ENCODE data around the gene PPP2R1B.
A peak's percentile ranks its signal among the peaks of the same experiment; 100 is the strongest.
"Not testable (repeated sequence)": the region's sequence is repeated elsewhere in the genome, so short reads cannot be mapped to it uniquely, and the experiment has no call there.

PPP2R1B gene

DNA sequence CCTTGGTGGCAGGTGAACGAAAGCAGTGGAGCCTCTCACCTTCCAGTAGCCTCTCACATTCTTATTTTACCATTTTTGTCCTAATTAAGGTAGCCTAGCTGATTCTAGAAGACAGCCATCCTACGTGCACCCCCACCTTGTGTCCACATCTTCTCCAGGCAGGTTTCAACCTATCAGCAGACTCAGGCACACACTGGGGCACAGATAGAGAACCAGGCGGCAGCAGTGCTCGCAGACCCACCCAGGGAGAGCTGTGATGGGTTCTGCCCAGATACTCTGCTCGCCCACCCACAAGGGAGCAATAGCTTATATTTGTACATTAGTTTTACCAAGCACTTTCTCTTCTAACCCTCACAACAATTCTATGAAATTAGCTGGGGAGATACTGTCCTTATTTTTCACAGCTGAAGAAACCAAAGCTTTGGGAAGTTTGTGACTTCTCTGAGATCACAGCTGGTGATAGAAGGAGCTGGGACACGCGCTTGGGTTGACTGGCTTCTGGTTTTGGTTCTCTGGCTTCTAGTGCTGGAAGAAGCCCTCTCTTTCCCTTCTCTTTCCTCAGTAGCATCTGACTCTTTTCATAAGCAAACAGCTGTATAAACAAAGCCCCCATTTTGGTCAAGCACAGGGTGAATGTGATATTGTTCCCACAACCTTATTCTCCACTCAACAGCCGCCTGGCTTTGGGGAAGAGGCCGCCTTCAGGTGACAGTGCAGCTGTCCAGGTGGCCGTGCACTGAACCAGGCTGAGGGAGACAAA lies 36.9 kb downstream of the PPP2R1B start:
- DNase-seq: peak in 1 of 56 donors; percentile 18

DNA sequence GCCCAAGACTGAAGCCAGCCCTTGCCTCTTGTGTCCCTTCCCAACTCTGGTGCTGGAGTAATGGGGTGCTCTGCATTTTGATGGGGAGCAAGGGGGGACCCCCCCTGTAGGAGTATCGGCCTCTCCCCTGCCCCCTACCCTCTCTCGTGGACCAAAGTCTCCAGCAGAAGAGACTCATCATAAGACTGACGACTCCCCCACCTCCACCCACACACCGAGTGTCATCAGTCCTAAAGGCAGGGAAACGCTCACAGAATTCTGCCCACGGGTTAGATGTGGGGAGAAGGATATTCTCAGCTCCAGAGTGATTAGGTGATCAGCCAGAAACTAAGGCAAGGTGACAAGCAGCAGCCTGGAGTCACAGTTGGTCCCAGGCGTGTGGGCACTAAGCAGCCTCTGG lies 38.8 kb downstream of the PPP2R1B start:
- no peak for DNase-seq

DNA sequence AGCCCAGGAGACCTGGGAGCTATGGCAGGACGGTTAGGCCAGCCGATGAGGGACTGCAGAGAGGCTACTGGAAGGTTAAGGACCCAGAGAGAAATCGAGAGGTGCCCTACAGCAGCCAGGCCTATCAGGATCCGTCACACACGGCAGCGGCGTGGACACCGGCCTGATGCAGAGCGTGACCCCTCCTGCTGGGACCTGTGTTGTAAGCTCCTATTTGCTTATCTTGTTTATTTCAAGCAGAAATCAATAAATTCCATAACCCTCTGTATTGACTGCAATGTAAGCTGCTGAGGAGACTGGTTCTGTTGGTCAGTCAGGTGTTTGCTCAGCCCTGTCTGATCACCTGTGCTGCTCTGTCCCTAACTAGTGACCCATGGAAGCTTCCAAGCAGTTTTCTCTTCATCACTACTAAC lies 39.9 kb downstream of the PPP2R1B start:
- no peak for DNase-seq

DNA sequence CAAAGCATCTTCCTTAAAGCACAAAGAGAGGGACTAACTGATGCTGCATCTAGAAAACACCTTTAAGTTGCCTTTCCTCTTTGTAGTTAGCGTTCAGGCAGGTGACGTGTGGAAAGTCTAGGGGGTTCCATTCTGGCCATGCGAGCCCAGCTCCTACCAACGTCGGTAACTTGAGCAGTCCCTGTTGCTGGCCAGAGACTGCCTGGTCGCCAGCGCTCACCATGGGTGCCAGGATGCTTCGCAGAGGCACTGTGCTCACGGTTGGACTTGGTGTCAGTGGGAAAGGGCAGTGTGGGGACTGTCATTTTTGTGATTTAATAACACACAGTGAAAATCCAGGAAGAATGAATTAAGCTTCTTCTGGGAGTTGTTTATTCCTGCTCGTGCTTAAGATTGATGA lies 40.6 kb downstream of the PPP2R1B start:
- no peak for DNase-seq

DNA sequence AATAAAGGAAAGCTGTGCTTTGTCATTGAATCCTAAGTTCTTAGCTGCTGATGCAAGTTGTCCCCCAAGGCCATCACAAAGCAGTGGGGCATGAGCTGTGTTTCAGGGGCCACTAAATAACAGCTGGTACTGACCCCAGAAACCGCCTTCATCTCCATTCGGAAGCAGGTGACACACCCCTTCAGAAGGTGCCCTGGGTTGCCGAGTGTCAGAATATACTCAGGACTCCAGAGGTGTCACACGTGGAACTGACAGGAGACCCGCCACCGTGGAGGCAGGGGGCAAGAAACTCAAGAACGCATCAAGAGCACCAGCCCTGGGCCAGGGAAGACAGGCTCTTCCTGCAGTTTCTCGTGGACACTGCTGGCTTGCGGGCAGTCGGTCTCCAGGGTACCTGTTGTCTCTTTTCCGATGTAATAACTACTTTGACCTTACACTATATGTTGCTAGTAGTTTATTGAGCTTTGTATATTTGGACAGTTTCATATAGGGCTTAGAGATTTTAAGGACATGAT lies 41.5 kb downstream of the PPP2R1B start:
- no peak for DNase-seq

DNA sequence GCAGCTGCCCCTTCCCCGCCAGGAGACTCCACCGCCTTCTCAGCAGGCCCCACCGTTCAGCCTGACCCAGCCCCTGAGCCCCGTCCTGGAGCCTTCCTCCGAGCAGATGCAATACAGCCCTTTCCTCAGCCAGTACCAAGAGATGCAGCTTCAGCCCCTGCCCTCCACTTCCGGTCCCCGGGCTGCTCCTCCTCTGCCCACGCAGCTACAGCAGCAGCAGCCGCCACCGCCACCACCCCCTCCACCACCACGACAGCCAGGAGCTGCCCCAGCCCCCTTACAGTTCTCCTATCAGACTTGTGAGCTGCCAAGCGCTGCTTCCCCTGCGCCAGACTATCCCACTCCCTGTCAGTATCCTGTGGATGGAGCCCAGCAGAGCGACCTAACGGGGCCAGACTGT lies 42.6 kb downstream of the PPP2R1B start:
- peak in 1 of 56 donors; percentile 19 for DNase-seq

DNA sequence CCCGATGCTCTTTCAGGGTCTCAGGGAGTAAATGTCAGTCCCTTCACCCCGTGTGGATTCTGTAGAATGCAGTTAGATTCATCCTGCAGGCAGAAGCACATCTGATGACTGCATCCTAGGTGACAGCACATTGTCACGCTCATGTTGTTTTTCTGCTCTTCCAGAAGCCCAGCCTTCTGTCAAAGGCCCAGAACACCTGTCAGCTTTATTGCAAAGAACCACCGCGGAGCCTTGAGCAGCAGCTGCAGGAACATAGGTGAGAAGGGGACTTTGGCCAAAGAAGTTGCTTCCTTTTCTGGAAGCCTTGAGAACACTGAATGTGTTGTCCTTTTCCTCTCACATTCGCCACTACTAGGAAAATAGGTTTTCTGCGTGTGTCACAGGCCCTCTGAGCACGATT lies 43.7 kb downstream of the PPP2R1B start:
- DNase-seq: no peak

DNA sequence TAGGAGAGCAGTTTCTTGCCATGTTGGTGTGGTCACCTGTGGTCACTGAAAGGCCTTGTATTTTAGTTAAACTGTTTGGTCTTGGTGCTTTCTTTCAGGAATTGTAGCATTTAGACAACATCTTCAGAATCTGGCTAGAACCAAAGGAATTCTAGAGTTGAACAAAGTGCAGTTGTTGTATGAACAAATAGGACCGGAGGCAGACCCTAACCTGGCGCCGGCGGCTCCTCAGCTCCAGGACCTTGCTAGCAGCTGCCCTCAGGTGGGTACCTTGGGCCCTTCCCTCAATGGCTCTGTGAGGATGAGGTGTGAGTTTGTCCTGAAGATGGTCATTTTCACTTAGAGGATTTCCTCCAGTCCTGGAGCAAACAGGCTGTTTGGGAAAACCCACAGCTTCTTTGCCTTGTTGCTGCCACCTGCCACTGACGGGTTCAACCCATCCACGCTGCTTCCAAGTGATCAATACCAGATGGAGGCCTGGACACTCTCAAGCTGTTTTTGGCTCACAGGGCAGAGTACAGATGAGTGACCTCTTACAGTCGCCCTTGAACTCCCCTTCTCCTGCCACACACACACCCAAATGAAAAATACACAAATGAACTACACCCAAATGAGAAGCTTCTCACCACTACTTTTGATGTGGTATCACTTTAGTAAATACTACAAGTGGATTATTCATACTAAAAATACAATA lies 45.2 kb downstream of the PPP2R1B start:
- DNase-seq: no peak

DNA sequence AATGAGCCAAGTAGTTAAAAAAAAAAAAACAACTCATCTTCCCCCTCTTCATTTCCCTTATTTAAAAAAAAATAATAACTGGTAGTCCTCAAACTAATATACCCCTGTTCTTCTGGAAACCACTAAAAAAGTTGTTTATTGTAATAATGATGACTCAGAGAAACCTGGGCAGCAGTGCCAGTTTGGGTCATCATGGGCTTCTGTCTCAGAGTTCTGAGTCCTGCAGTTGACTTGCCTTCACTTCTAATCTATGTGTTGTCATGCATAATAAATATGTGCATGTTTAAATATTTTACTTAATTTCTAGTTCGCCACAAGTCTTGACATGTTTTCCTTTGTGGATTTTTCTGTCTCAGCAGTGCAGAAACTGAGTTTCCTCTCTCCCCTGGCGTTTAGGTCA lies 46.8 kb downstream of the PPP2R1B start:
- no peak for DNase-seq

DNA sequence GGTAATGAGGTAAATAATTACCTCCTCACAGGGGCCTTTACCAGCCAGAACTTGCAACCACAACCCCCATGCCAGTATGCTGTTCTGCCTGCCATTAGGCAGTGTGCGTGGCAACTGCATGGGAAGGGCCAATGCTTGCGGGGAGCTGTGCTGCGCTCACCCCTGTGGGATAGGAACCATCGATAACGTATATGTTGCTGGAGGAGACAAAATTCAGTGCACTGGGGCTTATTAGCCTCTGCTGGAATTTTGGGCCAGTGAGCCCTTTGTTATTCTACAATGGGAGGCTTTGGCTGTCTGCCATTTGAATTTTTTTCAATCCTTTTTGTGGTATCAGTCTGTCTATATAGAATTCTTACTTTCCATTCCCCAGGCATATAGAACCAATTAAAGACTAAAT lies 47.3 kb downstream of the PPP2R1B start:
- no peak for DNase-seq

DNA sequence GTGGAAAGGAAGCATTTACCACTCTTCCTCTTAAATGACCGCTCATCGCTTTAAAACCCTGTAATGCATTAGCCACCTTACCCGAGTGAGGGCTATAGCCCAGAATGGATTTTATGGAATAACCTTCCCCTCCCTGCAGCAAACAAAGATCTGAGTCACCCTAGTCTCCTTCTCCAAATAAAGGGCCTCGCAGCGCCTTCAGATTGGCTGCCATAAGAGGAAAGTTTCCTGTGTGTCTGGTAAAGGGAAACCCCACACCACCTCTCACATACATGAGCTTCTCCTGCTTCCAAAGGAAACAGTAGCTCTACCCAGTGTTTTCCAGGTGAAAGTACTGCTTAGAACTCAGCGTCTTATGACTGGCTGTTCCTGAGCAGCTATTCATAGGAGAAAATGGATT lies 47.8 kb downstream of the PPP2R1B start:
- DNase-seq: no peak

DNA sequence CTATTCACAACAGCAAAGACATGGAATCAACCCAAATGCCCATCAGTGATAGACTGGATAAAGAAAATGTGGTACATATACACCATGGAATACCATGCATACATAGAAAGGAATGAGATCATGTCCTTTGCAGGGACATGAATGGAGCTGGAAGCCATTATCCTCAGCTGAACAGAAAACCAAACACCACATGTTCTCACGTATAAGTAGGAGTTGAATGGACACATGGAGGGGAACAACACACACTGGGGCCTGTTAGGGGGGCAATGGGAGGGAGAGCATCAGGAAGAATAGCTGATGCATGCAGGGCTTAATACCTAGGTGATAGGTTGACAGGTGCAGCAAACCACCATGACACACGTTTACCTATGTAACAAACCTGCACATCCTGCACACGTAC lies 48.5 kb downstream of the PPP2R1B start:
- DNase-seq: not testable (repeated sequence)

DNA sequence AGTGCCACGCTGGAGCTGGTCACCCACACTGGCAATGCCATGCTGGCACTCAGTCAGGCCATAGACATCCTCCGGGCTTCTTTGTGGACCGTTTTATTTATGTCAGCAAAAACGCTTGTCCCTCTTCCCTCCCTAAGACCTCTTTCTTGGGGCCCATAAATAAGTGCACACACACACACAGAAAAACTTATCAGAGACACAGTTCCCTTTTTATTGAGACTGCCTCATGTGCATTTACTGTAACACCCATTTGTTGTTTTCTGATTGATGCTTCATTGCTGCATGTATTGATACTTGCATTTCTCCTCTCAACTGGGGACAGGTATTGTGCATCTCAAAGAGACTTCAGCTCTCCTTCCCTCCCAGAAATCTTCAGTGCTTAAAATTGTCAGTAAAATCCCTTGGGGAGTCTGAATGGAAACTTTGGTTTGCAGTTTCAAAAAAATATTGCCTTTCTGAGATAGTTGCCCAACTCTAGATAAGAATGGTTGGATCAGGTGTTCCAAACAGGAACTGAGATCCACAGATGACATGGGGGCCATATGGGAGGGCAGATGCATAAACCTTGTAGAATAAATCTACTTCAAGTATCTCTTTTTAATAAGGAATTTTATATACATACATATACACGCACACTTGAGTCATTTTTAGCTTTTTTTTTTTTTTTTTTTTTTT lies 50.9 kb downstream of the PPP2R1B start:
- no peak for DNase-seq

DNA sequence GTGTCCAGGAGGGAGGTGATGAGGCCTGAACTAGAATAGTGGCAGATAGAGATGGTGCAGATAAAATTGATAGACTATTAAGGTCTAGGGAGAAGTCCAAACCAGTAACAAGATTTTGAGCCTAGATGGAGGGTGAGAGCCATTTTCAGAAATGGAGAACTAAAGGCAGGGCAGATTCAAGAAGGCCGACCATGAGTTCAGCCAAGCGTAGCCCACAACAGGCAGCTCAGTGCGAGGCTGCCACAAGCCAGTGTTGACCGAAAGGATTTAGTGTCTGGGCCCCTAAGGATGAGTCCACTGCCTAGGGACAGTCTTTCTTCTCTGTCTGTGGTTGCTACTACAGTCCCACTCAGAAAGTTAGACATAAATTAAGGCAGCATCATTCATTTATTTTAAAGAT lies 51.7 kb downstream of the PPP2R1B start:
- no peak for DNase-seq

DNA sequence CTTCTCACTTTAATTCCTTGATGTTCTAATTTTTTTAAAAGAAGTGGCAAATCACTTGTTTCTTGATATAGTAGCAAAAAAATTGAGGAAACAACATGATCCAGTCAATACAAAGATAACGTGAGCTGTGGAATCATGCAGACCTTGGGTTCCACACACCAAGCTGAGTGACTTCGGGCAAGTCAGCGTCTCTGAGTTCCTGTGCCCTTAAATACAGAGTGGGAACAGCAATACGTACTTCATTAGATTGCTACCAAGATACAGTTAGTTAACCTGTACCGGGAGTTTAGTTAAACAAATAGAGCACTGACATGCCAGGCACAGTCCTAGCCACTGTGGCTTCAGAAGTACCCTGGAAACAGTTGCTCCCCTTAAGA lies 58.5 kb downstream of the PPP2R1B start:
- DNase-seq: no peak

DNA sequence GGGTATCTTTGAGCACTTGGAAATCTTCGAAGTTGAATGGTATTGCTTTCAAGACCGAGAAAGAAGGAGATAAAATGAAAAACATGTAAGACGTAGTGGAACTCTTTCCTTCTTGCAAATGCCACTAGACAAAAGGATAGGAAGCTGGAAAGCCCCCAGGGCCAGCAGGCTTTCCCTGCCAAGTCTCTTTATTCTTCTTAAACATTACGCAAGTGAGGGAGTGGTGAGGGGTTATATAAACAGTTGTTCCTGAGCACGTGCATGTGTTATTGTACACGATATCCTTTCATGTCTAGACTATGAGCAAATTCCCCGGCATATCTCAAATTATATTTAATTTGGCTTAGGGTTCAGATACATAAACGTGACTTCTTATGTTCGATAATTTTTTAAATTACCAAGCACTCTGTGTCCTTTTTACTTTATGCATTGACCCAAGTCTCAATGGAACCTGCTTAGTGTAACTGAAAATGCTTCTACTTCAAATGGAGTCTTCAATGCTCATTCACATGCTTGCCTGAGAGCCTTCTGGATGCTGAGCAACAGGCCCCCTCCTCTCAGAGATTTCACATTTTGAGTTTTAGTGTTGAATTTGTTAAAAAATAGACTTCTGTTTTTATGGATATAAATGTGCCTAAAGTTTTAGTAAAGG lies 59.0 kb downstream of the PPP2R1B start:
- DNase-seq: peak in 3 of 56 donors; percentile 16 to 55 (median 27)

DNA sequence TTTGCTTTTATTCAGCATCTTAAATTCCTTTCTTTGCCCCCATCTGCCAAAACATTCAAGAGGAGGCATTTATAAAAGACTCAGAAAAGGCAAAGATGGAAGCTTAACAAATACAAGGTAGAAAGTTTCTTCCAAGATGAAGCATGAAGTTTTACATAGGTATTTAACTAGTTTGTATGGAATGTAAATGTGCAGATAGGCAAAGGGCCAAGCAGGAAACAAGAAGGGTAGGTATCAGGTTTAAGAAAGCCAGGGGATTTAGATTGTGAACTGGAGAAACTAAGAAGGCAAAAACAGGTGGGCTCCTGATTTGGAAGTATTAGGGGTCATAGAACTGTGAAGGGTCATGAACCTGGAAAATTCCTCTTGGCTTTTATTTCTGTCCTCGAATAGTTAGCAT lies 62.6 kb downstream of the PPP2R1B start:
- DNase-seq: no peak

DNA sequence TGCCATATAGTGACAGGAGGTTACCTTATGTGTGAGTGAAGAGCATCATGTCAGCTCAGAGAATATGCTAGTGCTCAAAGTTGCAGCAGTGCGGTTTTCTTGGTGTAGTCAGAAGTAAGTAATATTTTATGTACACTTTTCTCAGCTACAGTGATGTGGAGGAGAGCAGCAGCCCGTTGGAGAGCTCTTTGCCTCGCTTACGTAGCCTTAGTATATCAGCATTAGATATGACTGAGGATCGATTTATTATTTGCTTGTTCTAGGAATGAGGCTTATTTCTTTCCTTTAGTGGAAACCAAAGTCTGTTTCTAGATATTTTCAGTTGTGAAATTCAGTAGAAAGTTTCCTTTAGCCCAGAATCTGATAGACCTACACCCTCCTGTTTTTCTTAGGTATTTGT lies 63.6 kb downstream of the PPP2R1B start:
- no peak for DNase-seq

DNA sequence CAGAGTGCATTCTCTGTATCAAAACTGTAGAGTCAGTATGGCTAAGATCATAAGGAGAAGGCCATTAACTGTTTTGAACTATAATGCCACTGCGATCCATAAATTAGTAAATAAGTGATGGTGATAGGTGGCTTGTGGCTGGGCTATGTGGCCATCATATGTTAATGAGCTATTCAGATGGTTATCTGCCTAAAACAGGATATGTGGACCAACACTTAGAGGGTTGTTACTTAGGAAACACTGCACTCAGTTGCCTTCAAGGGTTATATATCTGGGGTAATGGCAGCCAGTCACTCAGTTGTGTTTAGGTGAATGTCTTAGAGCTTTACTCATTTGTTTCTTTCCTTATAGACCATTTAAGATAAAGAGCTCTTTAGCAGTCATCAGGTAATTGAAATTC lies 66.0 kb downstream of the PPP2R1B start:
- no peak for DNase-seq

DNA sequence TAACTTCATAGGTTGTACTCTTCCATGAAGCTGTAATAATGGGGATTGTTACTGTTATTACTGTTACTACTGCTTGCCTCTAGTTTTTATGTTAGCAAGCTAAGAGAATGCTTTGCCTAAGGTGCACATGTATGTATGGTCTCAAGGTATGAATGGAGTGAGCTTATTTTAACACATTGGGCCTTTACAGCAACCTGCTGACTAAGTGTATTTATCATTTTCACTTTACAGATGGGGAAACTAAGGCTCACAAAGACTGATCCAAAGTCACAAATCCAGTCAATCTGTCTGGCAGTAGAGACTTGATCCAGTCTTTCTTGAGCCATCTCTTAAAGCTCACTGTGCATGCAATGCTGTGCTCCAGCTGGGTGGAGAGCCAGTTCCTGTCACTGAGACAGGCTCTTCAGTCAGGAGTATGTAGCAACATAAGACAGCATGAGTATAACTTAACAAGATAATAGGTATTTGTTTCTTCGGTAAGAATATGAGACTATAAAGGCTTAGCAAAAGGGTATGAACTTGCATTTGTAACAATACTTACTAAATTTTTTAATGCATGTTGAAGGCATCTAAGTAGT lies 66.5 kb downstream of the PPP2R1B start:
- DNase-seq: no peak

DNA sequence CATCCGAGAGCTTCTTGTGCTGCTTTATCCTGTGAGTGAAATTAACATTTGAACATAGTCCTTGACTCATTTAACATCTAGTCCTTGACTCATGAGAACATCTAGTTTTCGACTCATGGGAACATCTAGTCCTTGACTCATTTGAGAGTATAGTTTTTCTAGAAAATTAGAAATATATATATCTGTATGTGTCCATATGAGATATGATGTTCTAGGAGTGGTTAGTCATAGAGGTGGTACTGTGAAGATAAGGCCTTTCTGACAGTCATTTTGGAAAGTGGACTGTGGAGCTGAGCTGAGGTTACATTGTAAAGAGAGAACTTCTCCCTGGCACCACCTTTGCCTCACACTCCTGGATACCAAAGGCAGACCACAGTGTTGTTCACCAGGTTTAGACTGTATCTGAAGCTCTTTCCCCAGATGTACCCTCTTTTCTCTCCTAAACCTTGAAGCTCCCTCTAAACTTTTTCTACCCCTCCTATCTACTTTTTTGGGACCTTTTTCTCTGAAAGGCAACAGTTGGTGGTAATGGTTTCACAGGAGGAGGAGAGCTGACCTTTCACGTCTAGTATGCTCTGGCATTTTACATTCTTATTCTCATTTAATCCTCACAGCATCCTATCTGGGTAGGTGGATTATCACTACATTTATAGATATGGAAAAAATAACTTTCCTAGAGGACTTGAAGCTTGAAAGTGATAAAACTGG lies 67.2 kb downstream of the PPP2R1B start:
- DNase-seq: no peak
